DMS114 treated with DMSO at 0.1 percent for 48 hours (cell line): Measurements from ENCODE around the gene HRNR.

Experiments used
- DNase-seq: peaks from one replicate; lab custom pipeline; 2025; ENCODE audit not compliant: unreplicated experiment; lab: John Stamatoyannopoulos, UW

Gene HRNR

GRCh38 chr1:152189657-152190442 lies 34.1 kb downstream of the HRNR start:
- peak; percentile 88 for DNase-seq

- peak; percentile 78 for DNase-seq
Observed at GRCh38 chr1:152188673-152189591, 35.1 kb downstream of the HRNR start.

GRCh38 chr1:152186556-152187285 lies 37.3 kb downstream of the HRNR start:
- DNase-seq: no peak

GRCh38 chr1:152185544-152186391 lies 38.2 kb downstream of the HRNR start:
- peak; percentile 88 for DNase-seq

GRCh38 chr1:152182944-152183361 lies 41.0 kb downstream of the HRNR start:
- no peak for DNase-seq

- no peak for DNase-seq
Observed at GRCh38 chr1:152182431-152182830, 41.6 kb downstream of the HRNR start.

- no peak for DNase-seq
Observed at GRCh38 chr1:152179566-152179965, 44.4 kb downstream of the HRNR start.

GRCh38 chr1:152170287-152170905 lies 53.6 kb downstream of the HRNR start:
- DNase-seq: no peak

- no peak for DNase-seq
Observed at GRCh38 chr1:152169366-152170025, 54.5 kb downstream of the HRNR start.

GRCh38 chr1:152168535-152168868 lies 55.5 kb downstream of the HRNR start:
- no peak for DNase-seq

GRCh38 chr1:152167835-152168534 lies 56.0 kb downstream of the HRNR start:
- no peak for DNase-seq

GRCh38 chr1:152166966-152167365 lies 57.0 kb downstream of the HRNR start:
- DNase-seq: no peak

GRCh38 chr1:152165286-152166077 lies 58.5 kb downstream of the HRNR start:
- DNase-seq: no peak

GRCh38 chr1:152164517-152165136 lies 59.4 kb downstream of the HRNR start:
- no peak for DNase-seq

GRCh38 chr1:152162792-152163463 lies 61.1 kb downstream of the HRNR start:
- no peak for DNase-seq
